Stimulated activated memory B cell treated with anti-CD40 and anti-IgM and Interleukin-4, amounts not matched to agents 10 μg/mL and 1 μg/mL and 100 μg/mL, for 72 hours (primary cell): ENCODE data around the gene PCSK9.

ENCODE experiments used
- ATAC-seq: fragments of 150-1000 bp; cut with Tn5 transposase; 2 replicates; pipeline ENCODE4 v1.10.0; 2021
- H3K27ac Mint-ChIP-seq: one replicate; pipeline ENCODE4 v1.8.0; 2022; ENCODE audit warnings: mild to moderate bottlenecking, mixed read lengths
- H3K27me3 Mint-ChIP-seq: one replicate; pipeline ENCODE4 v1.8.0; 2022; ENCODE audit warnings: mixed read lengths
- H3K36me3 Mint-ChIP-seq: one replicate; pipeline ENCODE4 v1.8.0; 2022; ENCODE audit warnings: mixed read lengths
- H3K4me1 Mint-ChIP-seq: one replicate; pipeline ENCODE4 v1.8.0; 2022; ENCODE audit warnings: mixed read lengths
- H3K4me3 Mint-ChIP-seq: one replicate; pipeline ENCODE4 v1.8.0; 2022; ENCODE audit warnings: mild to moderate bottlenecking, moderate library complexity, mixed read lengths
- H3K9me3 Mint-ChIP-seq: one replicate; pipeline ENCODE4 v1.8.0; 2022; ENCODE audit warnings: mixed read lengths

Gene PCSK9

DNA sequence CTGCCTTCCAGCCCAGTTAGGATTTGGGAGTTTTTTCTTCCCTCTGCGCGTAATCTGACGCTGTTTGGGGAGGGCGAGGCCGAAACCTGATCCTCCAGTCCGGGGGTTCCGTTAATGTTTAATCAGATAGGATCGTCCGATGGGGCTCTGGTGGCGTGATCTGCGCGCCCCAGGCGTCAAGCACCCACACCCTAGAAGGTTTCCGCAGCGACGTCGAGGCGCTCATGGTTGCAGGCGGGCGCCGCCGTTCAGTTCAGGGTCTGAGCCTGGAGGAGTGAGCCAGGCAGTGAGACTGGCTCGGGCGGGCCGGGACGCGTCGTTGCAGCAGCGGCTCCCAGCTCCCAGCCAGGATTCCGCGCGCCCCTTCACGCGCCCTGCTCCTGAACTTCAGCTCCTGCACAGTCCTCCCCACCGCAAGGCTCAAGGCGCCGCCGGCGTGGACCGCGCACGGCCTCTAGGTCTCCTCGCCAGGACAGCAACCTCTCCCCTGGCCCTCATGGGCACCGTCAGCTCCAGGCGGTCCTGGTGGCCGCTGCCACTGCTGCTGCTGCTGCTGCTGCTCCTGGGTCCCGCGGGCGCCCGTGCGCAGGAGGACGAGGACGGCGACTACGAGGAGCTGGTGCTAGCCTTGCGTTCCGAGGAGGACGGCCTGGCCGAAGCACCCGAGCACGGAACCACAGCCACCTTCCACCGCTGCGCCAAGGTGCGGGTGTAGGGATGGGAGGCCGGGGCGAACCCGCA is at the start of gene PCSK9:
TSS of gene PCSK9 (plus strand) at position 207 of the 741 bp plus-strand sequence. CDS start at position 497, 290 bp downstream.
- no peak within 1 kb of the TSS for H3K4me3 Mint-ChIP-seq
- H3K27me3 Mint-ChIP-seq = peaks cover 63% of the 10 kb centered on the region
- no peak within 1 kb of the TSS for H3K27ac Mint-ChIP-seq
- peak; percentile 17 for ATAC-seq
- peaks cover 7% of the 10 kb centered on the region for H3K4me1 Mint-ChIP-seq
- no peaks in the 10 kb centered on the region for H3K36me3 Mint-ChIP-seq
- H3K9me3 Mint-ChIP-seq = no peaks in the 10 kb centered on the region

GRCh38 chr1:54989968-54990810 is 49.2 kb upstream of the PCSK9 start:
- Mint-ChIP-seq H3K4me1 (no peaks in the 10 kb centered on the region), H3K27ac (no peak overlapping the region), H3K27me3 (peaks cover 27% of the 10 kb centered on the region), H3K36me3 (no peaks in the 10 kb centered on the region), H3K9me3 (no peaks in the 10 kb centered on the region), H3K4me3 (no peak overlapping the region)
- ATAC-seq = no peak

DNA sequence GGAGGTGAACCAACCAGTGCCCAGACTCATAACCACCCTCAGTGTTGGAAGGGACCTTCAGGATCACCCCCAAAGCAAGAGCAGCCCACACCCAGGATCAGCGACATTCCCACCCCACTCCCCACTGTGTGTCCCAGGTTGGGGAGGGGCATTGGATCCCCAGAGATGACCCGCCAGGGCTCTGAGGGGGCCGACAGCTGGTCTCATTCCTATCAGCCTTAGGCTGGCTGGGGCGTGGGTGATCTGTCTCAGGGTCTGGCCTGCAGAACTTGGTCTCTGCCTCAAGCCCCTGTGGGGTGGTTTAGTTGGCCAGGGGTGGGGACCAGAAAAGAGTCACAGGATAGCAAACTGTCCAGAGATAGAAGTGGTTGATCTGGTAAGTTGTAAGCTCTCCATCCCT is 48.4 kb upstream of the PCSK9 start:
- H3K4me3 Mint-ChIP-seq = no peak overlapping the region
- ATAC-seq = no peak
- no peak overlapping the region for H3K27ac Mint-ChIP-seq
- H3K9me3 Mint-ChIP-seq = no peaks in the 10 kb centered on the region
- no peaks in the 10 kb centered on the region for H3K4me1 Mint-ChIP-seq
- no peaks in the 10 kb centered on the region for H3K36me3 Mint-ChIP-seq
- peaks cover 34% of the 10 kb centered on the region for H3K27me3 Mint-ChIP-seq

- Mint-ChIP-seq H3K27ac (no peak overlapping the region), H3K4me3 (no peak overlapping the region), H3K4me1 (peaks cover 8% of the 10 kb centered on the region), H3K36me3 (no peaks in the 10 kb centered on the region), H3K9me3 (no peaks in the 10 kb centered on the region), H3K27me3 (peaks cover 34% of the 10 kb centered on the region)
- ATAC-seq = no peak
These were observed 47.4 kb upstream of the PCSK9 start for GRCh38 chr1:54991939-54992338.

DNA sequence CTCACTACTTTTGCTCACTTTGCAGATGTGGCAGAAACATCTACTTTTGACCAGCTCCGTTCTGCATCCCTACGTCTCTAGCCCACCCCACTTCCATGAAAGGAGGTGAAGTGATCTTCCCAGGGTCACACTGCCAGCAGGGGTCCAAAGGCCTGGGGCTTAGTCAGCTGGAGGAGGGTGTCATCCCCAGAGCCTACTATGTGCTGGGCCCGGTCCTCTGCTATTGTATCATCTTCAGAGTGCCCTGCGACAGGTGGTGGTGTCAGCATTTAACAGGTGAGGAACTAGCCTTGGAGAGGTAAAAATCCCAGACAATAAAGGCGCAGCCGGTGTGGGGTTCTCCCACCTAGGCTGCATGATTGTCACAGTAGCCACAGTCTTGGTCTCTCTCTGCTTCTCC is 46.2 kb upstream of the PCSK9 start:
- ATAC-seq = no peak
- no peaks in the 10 kb centered on the region for H3K36me3 Mint-ChIP-seq
- H3K9me3 Mint-ChIP-seq = no peaks in the 10 kb centered on the region
- peaks cover 43% of the 10 kb centered on the region for H3K27me3 Mint-ChIP-seq
- no peak overlapping the region for H3K27ac Mint-ChIP-seq
- H3K4me1 Mint-ChIP-seq = peaks cover 8% of the 10 kb centered on the region
- no peak overlapping the region for H3K4me3 Mint-ChIP-seq

DNA sequence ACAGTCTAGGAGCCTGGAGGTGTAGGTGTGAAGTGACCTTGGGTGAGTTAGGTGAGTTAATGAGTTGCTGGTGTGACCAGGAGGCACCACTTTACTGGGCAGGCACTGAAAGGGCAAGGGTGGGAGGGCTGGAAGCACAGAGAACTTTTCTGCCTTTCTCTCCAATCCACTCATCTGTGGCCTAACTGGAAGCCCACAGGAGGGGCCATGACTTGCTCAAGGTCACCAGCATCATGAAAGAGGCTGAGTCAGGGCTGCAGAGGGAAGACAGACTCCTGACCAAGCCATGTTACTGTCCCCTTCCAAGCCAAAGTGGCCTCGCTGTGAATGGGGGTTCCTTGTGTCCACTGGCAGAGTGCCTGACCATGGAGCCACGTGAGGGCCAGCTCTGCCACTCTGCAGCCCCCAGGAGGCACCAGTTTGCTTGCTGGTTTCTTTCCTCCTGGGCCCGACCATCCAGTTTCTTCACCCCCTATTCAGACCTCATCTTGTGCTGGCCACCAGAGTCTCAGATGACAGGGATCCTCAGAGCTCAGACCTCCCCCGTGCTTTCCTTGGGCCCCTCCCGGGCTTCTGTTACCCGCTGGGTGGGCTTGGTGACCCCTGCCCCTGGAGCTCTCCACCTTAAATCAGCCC is 44.9 kb upstream of the PCSK9 start:
- H3K9me3 Mint-ChIP-seq = no peaks in the 10 kb centered on the region
- no peak overlapping the region for H3K4me3 Mint-ChIP-seq
- H3K36me3 Mint-ChIP-seq = no peaks in the 10 kb centered on the region
- H3K27ac Mint-ChIP-seq = no peak overlapping the region
- peaks cover 43% of the 10 kb centered on the region for H3K27me3 Mint-ChIP-seq
- H3K4me1 Mint-ChIP-seq = peaks cover 8% of the 10 kb centered on the region
- ATAC-seq = no peak

DNA sequence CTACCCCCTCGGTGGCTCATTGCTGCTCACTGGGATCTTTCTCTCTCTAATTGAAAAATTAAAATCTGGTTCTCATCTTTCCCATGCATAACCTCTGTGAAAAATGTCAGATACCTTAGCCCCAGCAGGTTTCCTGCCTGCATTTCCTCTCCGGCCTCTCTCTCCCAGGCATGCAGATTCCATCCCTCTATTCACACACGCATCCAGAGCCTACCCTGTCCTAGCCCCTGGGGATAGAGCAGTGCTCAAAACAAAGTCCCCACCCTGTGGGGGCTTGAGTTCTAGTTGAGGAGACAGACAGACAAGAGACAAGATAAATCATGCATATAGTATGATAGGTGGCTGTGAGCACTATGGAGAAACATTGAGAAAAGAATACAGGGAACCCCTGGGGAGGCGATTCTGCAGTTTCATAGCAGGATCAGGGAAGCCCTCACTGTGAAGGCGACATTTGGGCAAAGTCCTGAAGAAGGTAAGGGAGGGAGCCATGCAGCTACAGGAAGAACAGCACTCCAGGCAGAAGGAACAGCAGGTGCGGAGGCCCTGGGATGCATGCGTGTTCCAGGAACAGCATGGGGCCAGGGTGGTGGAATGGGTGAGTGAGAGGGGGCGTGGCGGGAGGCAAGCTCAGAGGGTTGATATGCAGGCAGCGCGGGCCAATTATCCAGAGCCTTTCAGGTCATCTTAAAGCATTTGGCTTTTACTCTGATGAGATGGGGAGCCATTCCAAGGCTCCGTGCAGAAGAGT is 44.2 kb upstream of the PCSK9 start:
- Mint-ChIP-seq H3K9me3 (no peaks in the 10 kb centered on the region), H3K36me3 (no peaks in the 10 kb centered on the region), H3K27me3 (peaks cover 43% of the 10 kb centered on the region), H3K4me1 (peaks cover 8% of the 10 kb centered on the region), H3K27ac (no peak overlapping the region), H3K4me3 (no peak overlapping the region)
- no peak for ATAC-seq

GRCh38 chr1:54995835-54996234 is 43.5 kb upstream of the PCSK9 start:
- H3K4me3 Mint-ChIP-seq = no peak overlapping the region
- H3K27me3 Mint-ChIP-seq = peaks cover 43% of the 10 kb centered on the region
- H3K27ac Mint-ChIP-seq = no peak overlapping the region

GRCh38 chr1:54996359-54996868 is 42.9 kb upstream of the PCSK9 start:
- Mint-ChIP-seq H3K27me3 (peaks cover 43% of the 10 kb centered on the region), H3K36me3 (no peaks in the 10 kb centered on the region), H3K4me1 (peaks cover 8% of the 10 kb centered on the region), H3K4me3 (peak overlapping the region; percentile 15), H3K27ac (no peak overlapping the region), H3K9me3 (no peaks in the 10 kb centered on the region)
- peak; percentile 79 for ATAC-seq

More at GRCh38 chr1:54995835-54996234, 43.5 kb upstream of the PCSK9 start:
- ATAC-seq = no peak
- H3K9me3 Mint-ChIP-seq = no peaks in the 10 kb centered on the region
- H3K4me1 Mint-ChIP-seq = peaks cover 8% of the 10 kb centered on the region
- no peaks in the 10 kb centered on the region for H3K36me3 Mint-ChIP-seq

- Mint-ChIP-seq H3K27ac (no peak overlapping the region), H3K4me3 (no peak overlapping the region), H3K36me3 (no peaks in the 10 kb centered on the region), H3K27me3 (peaks cover 43% of the 10 kb centered on the region), H3K9me3 (no peaks in the 10 kb centered on the region), H3K4me1 (peaks cover 8% of the 10 kb centered on the region)
- no peak for ATAC-seq
These were observed 42.3 kb upstream of the PCSK9 start for GRCh38 chr1:54996869-54997710.

DNA sequence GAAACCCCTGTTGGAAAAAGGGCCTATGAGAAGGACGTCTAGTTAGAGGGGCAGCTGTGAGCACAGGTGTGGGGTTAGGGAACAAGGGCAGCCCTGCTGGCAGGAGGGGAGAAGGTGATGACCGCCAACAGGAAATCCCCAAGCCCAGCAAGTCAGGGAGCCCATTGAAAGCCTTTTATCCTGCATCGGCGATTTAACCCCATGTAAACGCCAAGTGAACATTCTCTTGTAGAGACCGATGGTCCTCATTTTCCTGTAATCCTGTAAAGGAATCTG is 41.7 kb upstream of the PCSK9 start:
- ATAC-seq = no peak
- H3K9me3 Mint-ChIP-seq = no peaks in the 10 kb centered on the region
- no peak overlapping the region for H3K4me3 Mint-ChIP-seq
- H3K4me1 Mint-ChIP-seq = peaks cover 8% of the 10 kb centered on the region
- no peak overlapping the region for H3K27ac Mint-ChIP-seq
- H3K27me3 Mint-ChIP-seq = peaks cover 43% of the 10 kb centered on the region
- no peaks in the 10 kb centered on the region for H3K36me3 Mint-ChIP-seq

GRCh38 chr1:54998100-54998499 is 41.2 kb upstream of the PCSK9 start:
- peaks cover 8% of the 10 kb centered on the region for H3K4me1 Mint-ChIP-seq
- no peaks in the 10 kb centered on the region for H3K9me3 Mint-ChIP-seq
- no peak for ATAC-seq
- no peaks in the 10 kb centered on the region for H3K36me3 Mint-ChIP-seq
- no peak overlapping the region for H3K27ac Mint-ChIP-seq
- no peak overlapping the region for H3K4me3 Mint-ChIP-seq
- H3K27me3 Mint-ChIP-seq = peaks cover 43% of the 10 kb centered on the region

DNA sequence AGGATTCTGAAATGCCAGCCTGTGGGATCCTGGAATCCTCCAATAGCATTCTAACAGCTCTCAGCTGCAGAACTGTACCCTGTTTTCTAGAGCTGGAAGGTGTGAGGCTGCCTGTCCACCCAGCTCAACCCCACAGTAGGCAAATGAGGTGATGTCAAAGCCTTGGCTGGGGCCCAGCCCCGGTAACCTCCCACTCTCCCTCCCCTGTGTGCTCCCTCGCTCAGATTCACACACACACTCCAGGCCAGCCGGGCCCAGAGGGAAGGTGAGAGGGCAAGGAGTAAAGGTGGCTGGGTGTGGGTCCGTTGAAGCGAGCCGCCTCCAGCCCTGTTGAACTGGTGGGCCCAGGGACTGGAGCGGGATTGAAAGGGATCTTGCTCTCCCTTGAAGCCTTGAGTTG is 40.7 kb upstream of the PCSK9 start, which contains the start of gene BSND:
TSS of gene BSND (plus strand) at position 257 of the 400 bp plus-strand sequence. CDS start 254 bp downstream, outside the sequence.
- Mint-ChIP-seq H3K27ac (no peak within 1 kb of the TSS), H3K36me3 (no peaks in the 10 kb centered on the region), H3K4me3 (no peak within 1 kb of the TSS), H3K4me1 (peaks cover 8% of the 10 kb centered on the region), H3K27me3 (peaks cover 43% of the 10 kb centered on the region), H3K9me3 (no peaks in the 10 kb centered on the region)
- ATAC-seq = no peak
